GM15510 (cell line): ENCODE results near the gene CUBN.

Experiments used
- POLR2A ChIP-seq: IDR thresholded peaks from 3 replicates; pipeline ENCODE4 v1.6.1; 2011; ENCODE audit warnings: borderline replicate concordance; ENCODE audit not compliant: insufficient read length; ENCODE audit errors: extremely low read depth

The CUBN gene

GRCh38 chr10:17026686-17027485 lies 102.7 kb downstream of the CUBN start:
- TF ChIP-seq POLR2A: no peak

- TF ChIP-seq POLR2A: no peak
Observed at GRCh38 chr10:17025444-17026295, 103.9 kb downstream of the CUBN start.

- no peak for TF ChIP-seq POLR2A
Observed at GRCh38 chr10:17024461-17024860, 105.2 kb downstream of the CUBN start.

GRCh38 chr10:17023386-17024298 lies 106.0 kb downstream of the CUBN start:
- no peak for TF ChIP-seq POLR2A

- no peak for TF ChIP-seq POLR2A
Observed at GRCh38 chr10:17022896-17023295, 106.7 kb downstream of the CUBN start.

- TF ChIP-seq POLR2A: no peak
Observed at GRCh38 chr10:17022466-17022825, 107.2 kb downstream of the CUBN start.

- TF ChIP-seq POLR2A: no peak
Observed at GRCh38 chr10:17021656-17022465, 107.8 kb downstream of the CUBN start.

- TF ChIP-seq POLR2A: no peak
Observed at GRCh38 chr10:17019696-17020095, 109.9 kb downstream of the CUBN start.

- no peak for TF ChIP-seq POLR2A
Observed at GRCh38 chr10:17010363-17011145, 119.1 kb downstream of the CUBN start.

GRCh38 chr10:17009212-17009700 lies 120.4 kb downstream of the CUBN start:
- no peak for TF ChIP-seq POLR2A

GRCh38 chr10:17007418-17007770 lies 122.2 kb downstream of the CUBN start:
- TF ChIP-seq POLR2A: no peak

GRCh38 chr10:17006631-17007417 lies 122.8 kb downstream of the CUBN start:
- TF ChIP-seq POLR2A: no peak

- TF ChIP-seq POLR2A: no peak
Observed at GRCh38 chr10:17005621-17006566, 123.7 kb downstream of the CUBN start.
